ENCODE data around the gene OR4X2.
"Not testable (repeated sequence)": the region's sequence is repeated elsewhere in the genome, so short reads cannot be mapped to it uniquely, and the experiment has no call there.

OR4X2 gene

GRCh38 chr11:48244804-48245203 is at the start of gene OR4X2:
OR4X2 (plus strand) TSS chr11:48245104; CDS start chr11:48245104, 0 bp downstream.
- Mint-ChIP-seq H3K9me3 (peaks cover 33% of the 10 kb centered on the region), H3K27ac (no peak within 1 kb of the TSS), H3K4me3 (no peak within 1 kb of the TSS), H3K4me1 (no peaks in the 10 kb centered on the region), H3K27me3 (ENCODE audit: low read depth) (peaks cover 4% of the 10 kb centered on the region), H3K36me3 (ENCODE audit: low read depth) (no peaks in the 10 kb centered on the region)
- no peak for TF ChIP-seq CTCF (IDR thresholded peaks at IDR 0.05; ENCODE audit: unreplicated experiment in 3 of 3)

- no peaks in the 10 kb centered on the region for H3K4me1 Mint-ChIP-seq
- no peaks in the 10 kb centered on the region for H3K36me3 Mint-ChIP-seq (ENCODE audit: low read depth)
These were observed 37.0 kb upstream of the OR4X2 start for GRCh38 chr11:48207881-48208280.

GRCh38 chr11:48210052-48210451 is 34.9 kb upstream of the OR4X2 start:
- peaks cover 3% of the 10 kb centered on the region for H3K9me3 Mint-ChIP-seq
- no peaks in the 10 kb centered on the region for H3K4me1 Mint-ChIP-seq
- H3K4me3 Mint-ChIP-seq = no peak overlapping the region
- TF ChIP-seq CTCF (IDR thresholded peaks at IDR 0.05; ENCODE audit: unreplicated experiment in 3 of 3) = no peak
- H3K27ac Mint-ChIP-seq = no peak overlapping the region
- H3K27me3 Mint-ChIP-seq (ENCODE audit: low read depth) = no peaks in the 10 kb centered on the region
- no peaks in the 10 kb centered on the region for H3K36me3 Mint-ChIP-seq (ENCODE audit: low read depth)

More at GRCh38 chr11:48207881-48208280, 37.0 kb upstream of the OR4X2 start:
- Mint-ChIP-seq H3K4me3 (no peak overlapping the region), H3K9me3 (no peaks in the 10 kb centered on the region), H3K27me3 (ENCODE audit: low read depth) (no peaks in the 10 kb centered on the region), H3K27ac (no peak overlapping the region)
- no peak for TF ChIP-seq CTCF (IDR thresholded peaks at IDR 0.05; ENCODE audit: unreplicated experiment in 3 of 3)

GRCh38 chr11:48216510-48216909 is 28.4 kb upstream of the OR4X2 start, which contains the start of gene OR4B1:
OR4B1 (plus strand) TSS chr11:48216810; CDS start chr11:48216810, 0 bp downstream.
- H3K9me3 Mint-ChIP-seq = peaks cover 7% of the 10 kb centered on the region
- no peaks in the 10 kb centered on the region for H3K4me1 Mint-ChIP-seq

GRCh38 chr11:48228761-48229160 is 16.1 kb upstream of the OR4X2 start:
- Mint-ChIP-seq H3K36me3 (ENCODE audit: low read depth) (no peaks in the 10 kb centered on the region), H3K27me3 (ENCODE audit: low read depth) (no peaks in the 10 kb centered on the region), H3K9me3 (peaks cover 21% of the 10 kb centered on the region), H3K4me1 (no peaks in the 10 kb centered on the region), H3K4me3 (no peak overlapping the region), H3K27ac (no peak overlapping the region)
- TF ChIP-seq CTCF (IDR thresholded peaks at IDR 0.05; ENCODE audit: unreplicated experiment in 3 of 3) = no peak

More at GRCh38 chr11:48216510-48216909, 28.4 kb upstream of the OR4X2 start, which contains the start of gene OR4B1:
- Mint-ChIP-seq H3K27ac (no peak within 1 kb of the TSS), H3K36me3 (ENCODE audit: low read depth) (no peaks in the 10 kb centered on the region), H3K27me3 (ENCODE audit: low read depth) (no peaks in the 10 kb centered on the region), H3K4me3 (no peak within 1 kb of the TSS)
- TF ChIP-seq CTCF (IDR thresholded peaks at IDR 0.05; ENCODE audit: unreplicated experiment in 3 of 3) = no peak

- H3K4me3 Mint-ChIP-seq; H3K27ac Mint-ChIP-seq; H3K4me1 Mint-ChIP-seq; H3K36me3 Mint-ChIP-seq (ENCODE audit: low read depth); H3K27me3 Mint-ChIP-seq (ENCODE audit: low read depth): not testable (repeated sequence)
- peaks cover 23% of the 10 kb centered on the region for H3K9me3 Mint-ChIP-seq
These were observed 14.8 kb upstream of the OR4X2 start for GRCh38 chr11:48230057-48230456.

All from nephron (organoid).